ENCODE data around the gene AKT1. TPM values are rescaled to one million over a fixed set of nuclear protein-coding genes. Genes with fewer than 3 reads are reported as not detected.

Gene AKT1
- total RNA-seq, 2 experiments from 2014 or later = 178 to 181 TPM

DNA sequence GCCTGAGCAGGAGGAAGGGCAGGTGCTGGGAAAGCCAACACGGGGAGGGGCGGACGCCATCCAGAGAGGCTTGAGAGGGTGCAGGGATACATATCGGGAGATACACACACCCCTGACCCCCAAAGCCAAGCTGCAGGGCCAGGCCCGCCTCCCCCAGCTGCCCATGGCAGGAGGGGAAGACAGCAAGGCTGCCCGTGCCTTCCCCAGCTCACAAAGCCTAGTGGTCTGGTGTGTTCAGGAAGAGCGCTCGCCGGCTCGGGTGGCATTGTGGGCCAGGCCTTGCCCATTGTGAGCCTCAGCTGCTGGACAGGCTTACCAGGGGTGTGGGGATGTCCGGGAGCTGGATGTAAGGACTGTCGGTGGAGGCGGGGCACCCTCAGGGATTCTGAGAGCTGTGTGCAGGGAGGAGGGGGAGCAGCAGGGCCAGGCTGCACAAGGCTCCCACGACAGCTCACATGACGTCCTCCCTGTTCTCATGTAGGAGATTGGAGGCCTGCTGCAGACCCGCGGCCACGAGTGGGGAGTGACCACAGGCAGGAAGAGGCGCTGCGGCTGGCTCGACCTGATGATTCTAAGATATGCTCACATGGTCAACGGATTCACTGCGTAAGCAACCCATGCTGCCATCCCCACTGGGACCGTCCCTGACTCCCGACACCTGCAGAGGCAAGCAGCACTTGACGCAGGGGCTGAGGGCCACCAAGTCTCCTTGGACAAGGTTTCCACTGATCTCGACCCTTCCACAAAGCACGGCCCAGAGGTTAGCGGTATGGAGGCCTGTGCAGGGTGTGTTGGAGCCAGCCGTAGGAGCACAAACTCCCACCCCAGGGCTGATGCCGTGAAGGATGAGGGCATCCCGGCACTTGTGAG lies 52.7 kb downstream of the AKT1 start:
- Mint-ChIP-seq H3K9me3 (no peaks in the 10 kb centered on the region), H3K27me3 (no peaks in the 10 kb centered on the region), H3K4me3 (no peak overlapping the region), H3K27ac (no peak overlapping the region), H3K4me1 (peaks cover 4% of the 10 kb centered on the region), H3K36me3 (no peaks in the 10 kb centered on the region)
- ATAC-seq (ENCODE audit: low read depth) (no peak), DNase-seq (no peak)
- POLR2A ChIA-PET = interaction anchor here (1.2 kb wide), 1 partner anchor 9 kb away, joined by 7 read pairs; no protein-coding TSS in a partner anchor

DNA sequence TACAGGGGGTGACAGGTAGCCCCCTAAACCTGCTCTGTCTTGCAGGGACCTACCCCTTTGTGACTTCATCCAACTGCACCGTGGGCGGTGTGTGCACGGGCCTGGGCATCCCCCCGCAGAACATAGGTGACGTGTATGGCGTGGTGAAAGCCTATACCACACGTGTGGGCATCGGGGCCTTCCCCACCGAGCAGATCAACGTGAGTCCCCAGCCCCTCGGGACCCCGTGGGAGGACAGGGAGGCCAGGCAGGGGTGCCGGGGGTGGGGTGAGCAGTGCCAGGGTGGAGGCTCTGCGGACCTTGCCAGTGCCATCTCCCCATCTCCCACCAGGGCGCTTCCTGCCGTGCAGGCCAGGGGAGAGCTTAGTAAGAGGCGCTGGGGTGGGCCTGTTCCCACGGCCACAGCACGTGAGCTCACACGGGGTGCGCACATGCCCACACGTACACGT lies 53.7 kb downstream of the AKT1 start:
- Mint-ChIP-seq H3K36me3 (no peaks in the 10 kb centered on the region), H3K4me3 (no peak overlapping the region), H3K27ac (no peak overlapping the region), H3K9me3 (no peaks in the 10 kb centered on the region), H3K27me3 (no peaks in the 10 kb centered on the region), H3K4me1 (peaks cover 4% of the 10 kb centered on the region)
- ATAC-seq (ENCODE audit: low read depth) (no peak), DNase-seq (no peak)
- POLR2A ChIA-PET = interaction anchor here (1.2 kb wide), 1 partner anchor 10 kb away, joined by 7 read pairs; no protein-coding TSS in a partner anchor

DNA sequence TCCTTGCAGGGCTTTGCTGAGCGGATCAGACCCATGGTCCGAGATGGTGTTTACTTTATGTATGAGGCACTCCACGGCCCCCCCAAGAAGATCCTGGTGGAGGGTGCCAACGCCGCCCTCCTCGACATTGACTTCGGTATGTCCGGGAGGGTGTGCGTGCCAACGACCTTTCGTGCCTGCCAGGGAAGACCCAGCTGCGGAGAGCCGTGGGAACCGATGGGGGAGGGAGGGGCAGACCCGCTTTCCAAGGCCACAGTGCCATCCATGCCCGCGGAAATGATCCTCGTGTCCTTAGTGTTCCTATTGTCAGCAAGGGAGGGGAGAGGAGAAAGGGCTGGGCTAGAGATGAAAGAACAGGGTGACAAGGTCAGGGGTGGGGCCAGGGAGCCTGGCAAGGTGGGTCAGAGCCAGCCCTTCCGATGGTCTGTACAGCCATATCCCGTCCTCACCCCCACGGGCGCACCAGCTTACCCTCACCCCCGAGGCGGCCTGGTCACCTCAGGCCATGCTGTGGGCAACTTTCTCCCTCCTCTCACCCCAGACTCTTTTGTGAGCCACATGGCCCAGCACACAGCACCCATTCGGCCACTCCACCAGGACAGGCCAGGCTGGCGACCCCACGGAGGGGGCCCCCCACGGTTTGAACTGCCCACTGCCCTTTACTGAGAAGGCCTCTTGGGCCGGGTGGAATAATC lies 54.3 kb downstream of the AKT1 start:
- peaks cover 4% of the 10 kb centered on the region for H3K4me1 Mint-ChIP-seq
- POLR2A ChIA-PET = interaction anchor here (1.2 kb wide), 1 partner anchor 10 kb away, joined by 7 read pairs; no protein-coding TSS in a partner anchor
- ATAC-seq (ENCODE audit: low read depth) (no peak), DNase-seq (no peak)
- no peak overlapping the region for H3K4me3 Mint-ChIP-seq
- no peak overlapping the region for H3K27ac Mint-ChIP-seq
- no peaks in the 10 kb centered on the region for H3K9me3 Mint-ChIP-seq
- H3K27me3 Mint-ChIP-seq = no peaks in the 10 kb centered on the region
- H3K36me3 Mint-ChIP-seq = no peaks in the 10 kb centered on the region

DNA sequence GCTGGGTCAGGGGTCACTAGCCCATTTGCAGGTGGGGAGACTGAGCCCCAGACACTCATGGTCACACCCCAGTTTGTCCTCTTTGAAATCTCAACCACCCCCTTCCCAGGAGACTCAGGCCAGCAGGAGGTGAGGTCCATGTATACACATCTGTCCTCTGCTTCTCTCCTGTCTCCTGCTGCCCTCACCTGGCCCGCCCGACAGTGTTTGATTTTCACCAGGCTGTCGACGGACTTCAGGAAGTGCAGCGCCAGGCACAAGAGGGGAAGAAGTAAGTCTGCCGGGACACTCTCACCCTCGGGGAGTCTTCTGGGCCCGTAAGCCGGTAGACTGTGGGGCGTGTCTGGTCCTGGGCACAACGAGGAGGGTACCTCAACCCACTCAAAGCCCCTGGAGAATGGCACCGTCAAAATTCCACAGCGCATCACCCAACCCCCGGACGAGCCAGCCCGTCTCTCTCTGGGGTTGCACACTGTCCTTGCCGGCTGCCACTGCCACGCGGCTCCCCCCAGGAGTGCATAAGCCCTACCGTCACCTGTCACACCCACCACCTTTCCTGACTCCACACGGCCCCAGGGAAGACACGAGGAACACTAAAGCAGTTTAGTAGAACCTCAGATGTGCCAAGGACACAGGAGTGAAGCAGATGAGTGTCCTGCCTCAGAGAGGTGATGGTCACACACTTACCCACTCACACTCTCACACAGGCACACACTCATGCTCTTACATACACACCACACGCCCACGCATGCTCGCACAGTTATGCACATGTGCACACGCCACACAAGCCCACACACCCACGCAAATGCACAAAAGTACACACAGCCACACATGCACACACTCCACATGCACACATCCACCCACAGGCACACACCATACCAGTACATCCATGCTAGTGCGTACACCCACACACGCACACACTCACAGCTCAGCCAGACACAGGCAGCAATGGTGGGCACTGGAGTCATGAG lies 55.7 kb downstream of the AKT1 start:
- peaks cover 4% of the 10 kb centered on the region for H3K27me3 Mint-ChIP-seq
- peak overlapping the region; percentile 37 for H3K27ac Mint-ChIP-seq
- H3K4me1 Mint-ChIP-seq = no peaks in the 10 kb centered on the region
- ATAC-seq (ENCODE audit: low read depth) = no peak
- H3K9me3 Mint-ChIP-seq = no peaks in the 10 kb centered on the region
- no peaks in the 10 kb centered on the region for H3K36me3 Mint-ChIP-seq
- POLR2A ChIA-PET = no interaction called here
- DNase-seq = no peak
- H3K4me3 Mint-ChIP-seq = no peak overlapping the region

DNA sequence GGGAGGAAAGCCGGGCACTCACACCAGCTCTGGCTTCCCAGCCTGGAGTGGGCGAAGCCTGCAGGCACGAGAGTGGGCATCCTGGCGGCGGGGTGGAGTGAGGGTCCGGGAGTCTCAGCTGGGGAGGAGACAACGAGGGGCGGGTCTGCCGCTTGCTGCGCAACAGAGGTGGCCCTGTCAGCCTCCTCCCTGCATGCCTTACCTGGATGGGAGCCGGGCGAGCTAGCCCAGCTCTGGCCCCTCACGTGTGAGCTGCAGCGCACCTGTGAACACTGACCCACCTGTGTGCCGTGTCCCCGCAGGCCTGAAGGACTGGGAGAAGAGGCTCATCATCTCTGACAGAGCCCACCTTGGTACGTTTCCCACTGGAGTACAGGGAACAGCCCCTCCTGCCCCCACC lies 56.5 kb downstream of the AKT1 start:
- no peak overlapping the region for H3K4me3 Mint-ChIP-seq
- H3K27ac Mint-ChIP-seq = no peak overlapping the region
- no peak for ATAC-seq (ENCODE audit: low read depth)
- POLR2A ChIA-PET = no interaction called here
- DNase-seq = no peak
- H3K4me1 Mint-ChIP-seq = no peaks in the 10 kb centered on the region
- H3K9me3 Mint-ChIP-seq = no peaks in the 10 kb centered on the region
- peaks cover 4% of the 10 kb centered on the region for H3K27me3 Mint-ChIP-seq
- no peaks in the 10 kb centered on the region for H3K36me3 Mint-ChIP-seq

DNA sequence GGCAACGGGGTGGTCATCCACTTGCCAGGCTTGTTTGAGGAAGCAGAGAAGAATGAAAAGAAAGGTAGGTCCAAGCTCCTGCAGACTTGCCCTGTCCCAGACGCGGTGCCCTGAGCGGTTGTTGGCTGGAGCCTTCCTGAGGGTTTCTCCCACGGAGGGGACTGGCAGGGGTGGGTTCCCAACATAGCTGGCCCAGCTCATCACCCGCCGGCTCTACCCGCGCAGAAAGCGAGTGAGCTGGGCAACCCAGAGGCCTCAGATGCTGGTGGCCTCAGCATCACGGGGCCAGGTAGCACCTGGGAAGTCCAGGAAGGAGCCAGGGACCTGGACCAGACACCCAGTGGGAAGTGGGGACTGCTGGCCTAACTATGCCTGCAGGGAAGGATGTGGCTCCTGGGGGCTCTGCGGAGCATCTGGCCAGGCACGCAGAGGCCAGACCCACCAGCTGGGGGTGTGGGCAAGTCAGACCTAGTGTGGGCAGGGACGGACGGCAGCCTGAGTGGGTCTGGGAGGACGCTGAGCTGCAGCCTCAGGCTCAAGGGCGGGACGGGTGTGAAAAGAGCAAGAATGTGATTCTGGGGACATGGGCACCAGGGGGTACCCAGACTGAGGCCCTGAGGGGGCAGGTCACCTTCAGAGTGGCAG lies 57.1 kb downstream of the AKT1 start:
- no peaks in the 10 kb centered on the region for H3K9me3 Mint-ChIP-seq
- no peaks in the 10 kb centered on the region for H3K4me1 Mint-ChIP-seq
- DNase-seq (no peak), ATAC-seq (ENCODE audit: low read depth) (no peak)
- POLR2A ChIA-PET = no interaction called here
- no peak overlapping the region for H3K4me3 Mint-ChIP-seq
- H3K27ac Mint-ChIP-seq = no peak overlapping the region
- peaks cover 4% of the 10 kb centered on the region for H3K27me3 Mint-ChIP-seq
- no peaks in the 10 kb centered on the region for H3K36me3 Mint-ChIP-seq

DNA sequence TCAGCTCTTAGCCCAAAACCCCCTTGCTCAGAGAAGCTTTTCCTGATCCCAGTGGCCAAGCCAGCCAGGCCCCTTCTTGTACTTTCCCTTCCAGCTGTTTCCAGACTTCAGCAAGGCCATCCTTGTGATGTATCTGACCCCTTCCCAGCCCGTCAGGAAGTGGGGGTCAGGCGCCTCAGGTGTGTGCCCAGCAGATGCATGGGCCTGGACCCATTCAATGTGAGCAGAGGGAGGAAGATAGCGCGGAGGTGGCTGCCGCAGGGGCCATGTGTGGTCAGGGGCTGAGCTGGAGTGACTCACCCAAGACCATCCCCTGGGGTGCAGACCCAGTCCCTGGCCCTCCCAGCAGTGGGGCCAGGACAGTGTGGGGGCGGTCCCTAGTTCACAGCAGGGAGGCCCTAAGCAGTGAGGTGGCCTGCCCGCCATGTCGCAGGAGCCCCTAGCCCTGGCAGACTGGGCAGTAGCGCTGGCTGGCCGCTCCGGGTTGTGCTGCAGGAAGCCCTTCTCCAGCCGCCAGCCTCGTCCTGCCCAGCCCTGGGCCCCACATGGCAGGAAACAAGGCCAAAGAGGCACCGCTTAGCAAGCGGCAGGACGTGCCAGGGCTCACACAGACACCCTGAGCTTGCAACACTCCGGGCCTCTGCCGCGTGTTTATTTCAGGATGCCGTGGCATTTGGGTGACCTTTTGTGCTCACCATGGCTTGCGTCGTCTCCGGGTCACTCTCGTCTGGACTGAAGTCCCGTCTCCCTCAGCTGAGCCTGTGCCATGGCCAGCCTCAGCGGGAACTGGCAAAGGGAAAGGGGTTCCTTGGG lies 59.5 kb downstream of the AKT1 start:
- Mint-ChIP-seq H3K36me3 (no peaks in the 10 kb centered on the region), H3K9me3 (no peaks in the 10 kb centered on the region), H3K4me1 (no peaks in the 10 kb centered on the region), H3K4me3 (no peak overlapping the region), H3K27me3 (peaks cover 4% of the 10 kb centered on the region), H3K27ac (no peak overlapping the region)
- DNase-seq (no peak), ATAC-seq (ENCODE audit: low read depth) (no peak)
- POLR2A ChIA-PET = no interaction called here

DNA sequence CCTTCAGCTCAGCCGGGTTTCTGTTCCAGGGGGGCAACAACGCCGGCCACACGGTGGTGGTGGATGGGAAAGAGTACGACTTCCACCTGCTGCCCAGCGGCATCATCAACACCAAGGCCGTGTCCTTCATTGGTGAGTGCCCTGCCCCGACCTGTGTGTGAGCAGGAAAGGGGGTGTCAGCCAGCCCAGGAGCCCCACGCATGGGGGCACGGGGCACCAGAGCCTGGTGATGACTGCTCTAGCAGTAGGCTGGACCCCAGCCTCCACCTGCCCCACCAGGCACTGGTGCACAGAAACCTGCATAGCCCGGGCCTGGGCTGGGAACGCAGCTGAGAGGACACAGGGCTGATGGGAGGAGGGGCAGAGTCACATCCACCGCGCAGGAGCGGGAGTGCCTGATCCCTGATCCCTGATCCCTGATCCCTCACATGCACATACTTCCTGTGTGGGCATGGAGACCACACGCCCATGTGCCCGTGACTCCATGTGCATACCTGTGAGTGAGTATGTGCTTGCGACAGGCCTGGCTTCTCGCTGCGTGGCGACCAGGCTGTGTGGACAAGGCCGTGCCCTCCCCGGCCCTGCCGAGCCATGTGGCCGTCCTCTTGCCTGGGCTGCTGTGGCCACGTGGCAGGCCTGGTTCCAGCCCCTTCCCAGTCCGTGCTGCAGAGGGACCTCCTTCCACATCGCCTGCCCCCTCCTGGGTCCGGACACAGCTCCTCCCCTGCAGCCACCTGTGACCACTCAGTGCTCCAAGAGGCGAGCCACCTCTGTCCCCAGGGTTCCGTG lies 60.4 kb downstream of the AKT1 start:
- POLR2A ChIA-PET = no interaction called here
- DNase-seq = no peak
- no peak for ATAC-seq (ENCODE audit: low read depth)
- Mint-ChIP-seq H3K9me3 (no peaks in the 10 kb centered on the region), H3K4me1 (no peaks in the 10 kb centered on the region), H3K4me3 (no peak overlapping the region), H3K27me3 (peaks cover 4% of the 10 kb centered on the region), H3K36me3 (no peaks in the 10 kb centered on the region), H3K27ac (no peak overlapping the region)

DNA sequence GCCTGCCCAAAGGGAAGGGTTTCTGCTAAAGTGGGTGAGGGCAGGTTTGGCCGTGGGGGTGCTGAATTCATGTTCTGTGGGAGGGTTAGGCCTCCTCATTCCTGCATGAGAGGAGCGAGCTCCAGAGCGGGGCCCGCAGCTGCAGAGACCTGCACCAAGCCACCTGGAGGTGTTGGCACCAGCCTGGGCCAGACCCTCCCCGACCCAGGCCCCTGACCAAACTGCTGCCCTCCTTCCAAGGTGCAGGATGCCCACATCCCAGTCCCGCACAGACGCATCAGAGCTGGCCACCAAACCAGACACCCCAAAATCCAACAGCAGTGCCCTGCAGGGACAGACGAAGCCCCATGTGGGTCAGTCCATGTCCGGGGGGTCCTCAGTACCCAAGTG lies 61.0 kb downstream of the AKT1 start:
- POLR2A ChIA-PET = no interaction called here
- Mint-ChIP-seq H3K4me1 (no peaks in the 10 kb centered on the region), H3K27ac (no peak overlapping the region), H3K36me3 (no peaks in the 10 kb centered on the region), H3K9me3 (no peaks in the 10 kb centered on the region), H3K4me3 (no peak overlapping the region), H3K27me3 (peaks cover 4% of the 10 kb centered on the region)
- DNase-seq (no peak), ATAC-seq (ENCODE audit: low read depth) (no peak)

DNA sequence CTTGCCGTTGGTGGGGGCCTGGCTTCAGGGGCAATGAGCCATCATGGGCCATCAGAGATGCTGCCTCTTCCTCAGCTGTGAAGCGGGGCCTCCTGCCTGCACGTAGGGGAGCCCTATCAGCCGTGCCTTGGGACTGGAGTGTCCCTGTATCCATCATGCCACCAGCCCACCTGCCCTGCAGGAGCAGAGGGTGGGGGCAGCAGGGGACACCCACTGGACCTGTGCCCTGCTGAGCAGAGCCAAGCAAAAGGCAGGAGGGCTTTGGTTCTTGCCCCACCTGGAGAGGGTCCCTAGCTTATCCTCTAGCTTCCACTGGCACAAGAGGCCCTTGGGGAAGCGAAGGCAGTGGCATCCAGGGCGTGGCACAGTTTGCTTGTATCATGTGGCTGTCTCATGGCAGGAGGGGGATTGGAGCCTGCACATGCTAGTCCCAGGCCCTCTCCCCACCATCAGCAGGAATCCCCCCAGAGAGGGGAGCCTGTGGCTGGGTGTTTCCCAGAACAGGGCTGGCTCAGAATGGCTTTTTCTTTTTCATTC lies 61.4 kb downstream of the AKT1 start:
- no peak overlapping the region for H3K4me3 Mint-ChIP-seq
- H3K27me3 Mint-ChIP-seq = peaks cover 4% of the 10 kb centered on the region
- H3K27ac Mint-ChIP-seq = no peak overlapping the region
- POLR2A ChIA-PET = no interaction called here
- H3K36me3 Mint-ChIP-seq = no peaks in the 10 kb centered on the region
- DNase-seq (no peak), ATAC-seq (ENCODE audit: low read depth) (no peak)
- no peaks in the 10 kb centered on the region for H3K4me1 Mint-ChIP-seq
- no peaks in the 10 kb centered on the region for H3K9me3 Mint-ChIP-seq

DNA sequence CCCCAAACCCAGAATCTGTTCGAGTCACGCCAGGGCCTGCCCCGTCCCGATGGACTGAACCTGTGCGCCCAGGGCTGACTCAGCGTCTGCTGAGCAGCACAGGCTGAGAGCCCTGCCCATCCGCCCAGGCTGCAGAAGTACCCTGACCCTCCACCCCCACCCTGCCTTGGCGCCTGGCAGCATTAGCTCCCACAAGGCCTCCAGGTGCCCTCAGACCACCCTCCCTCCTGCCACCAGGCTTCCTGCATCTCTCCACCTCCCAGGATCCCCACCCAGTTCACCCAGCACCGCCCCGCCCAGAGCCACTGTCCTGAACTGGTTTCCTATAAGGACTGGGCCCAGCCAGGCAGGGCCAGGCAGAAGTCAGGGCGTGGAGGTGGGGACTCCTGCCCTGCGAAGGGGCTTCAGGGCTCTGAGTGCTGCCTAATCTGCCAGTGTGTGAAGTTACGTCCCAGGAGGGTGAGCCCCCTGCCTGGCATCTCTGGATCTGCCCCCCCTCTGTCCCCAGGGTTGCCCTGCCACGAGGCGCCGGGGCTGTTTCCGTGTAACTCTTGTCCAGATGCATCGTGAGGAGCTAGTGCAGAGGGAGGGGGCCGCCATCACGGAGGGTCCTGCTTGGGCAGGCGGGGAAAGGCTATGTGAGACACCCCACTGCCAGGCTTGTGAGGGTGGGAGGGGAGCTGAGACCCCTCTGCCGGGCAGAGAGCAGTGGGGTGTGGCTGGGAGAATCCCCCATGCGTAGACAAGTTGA lies 62.4 kb downstream of the AKT1 start:
- no peaks in the 10 kb centered on the region for H3K36me3 Mint-ChIP-seq
- H3K27ac Mint-ChIP-seq = no peak overlapping the region
- no peaks in the 10 kb centered on the region for H3K9me3 Mint-ChIP-seq
- DNase-seq = no peak
- no peak for ATAC-seq (ENCODE audit: low read depth)
- H3K4me1 Mint-ChIP-seq = no peaks in the 10 kb centered on the region
- POLR2A ChIA-PET = no interaction called here
- peaks cover 4% of the 10 kb centered on the region for H3K27me3 Mint-ChIP-seq
- no peak overlapping the region for H3K4me3 Mint-ChIP-seq
